Vagina (tissue), 2 donors: ENCODE measurements around the gene PTGDR. TPM values are rescaled to one million over a fixed set of nuclear protein-coding genes. Genes with fewer than 3 reads are reported as not detected.

ENCODE experiments used
- DNase-seq, 2 donors: peaks; one replicate each; pipeline ENCODE4 v3.0.0-alpha.2; 2017; ENCODE audit errors: extremely low spot score in 2 of 2
- H3K27ac ChIP-seq: fragments of 200-600 bp; sonication (generic); one replicate; pipeline ENCODE4 v1.5.1; 2019
- H3K27me3 ChIP-seq: fragments of 200-600 bp; sonication (generic); one replicate; pipeline ENCODE4 v1.5.1; 2019
- H3K36me3 ChIP-seq, 2 donors: fragments of 200-600 bp; sonication (generic); one replicate each; pipeline ENCODE4 v1.5.1; 2017 to 2019
- H3K4me1 ChIP-seq: fragments of 200-600 bp; sonication (generic); one replicate; pipeline ENCODE4 v1.5.1; 2019
- H3K4me3 ChIP-seq, 2 donors: fragments of 200-600 bp; sonication (generic); 1 replicate in 1 of 2; 2 replicates in 1 of 2; pipeline ENCODE4 v1.5.1; 2016 to 2019
- H3K9me3 ChIP-seq: fragments of 200-600 bp; sonication (generic); one replicate; pipeline ENCODE4 v1.5.1; 2019
- POLR2A ChIP-seq, 2 donors: fragments of 450-650 bp; IDR thresholded peaks; one replicate each; pipeline ENCODE4 v1.6.1; 2017; ENCODE audit warnings: antibody characterized with exemption in 2 of 2, mild to moderate bottlenecking in 2 of 2, moderate library complexity in 2 of 2
- POLR2AphosphoS5 ChIP-seq, 2 donors: sonication (generic); formaldehyde crosslinking; IDR thresholded peaks; one replicate each; pipeline ENCODE4 v1.9.0; 2017; ENCODE audit warnings: antibody characterized with exemption in 2 of 2, mild to moderate bottlenecking in 2 of 2, low read depth in 1 of 2; ENCODE audit not compliant: insufficient read depth in 1 of 2
- intact Hi-C: fragments of 100-400 bp; cut with DNase I; formaldehyde crosslinking; loops from one replicate; pipeline ENCODE4 v1.15.1; 2023
- total RNA-seq: library from RNA; depleted of rRNA; stranded (reverse); fragments of >200 nt; gene quantifications from one replicate; pipeline ENCODE4 v1.2.3, GENCODE V29; 2016
- TF ChIP-seq, protein P1 (sequence below), 3 experiments: fragments of 450-650 bp in 2 of 3; fragments of 200-600 bp in 1 of 3; sonication (generic) in 1 of 3; IDR thresholded peaks; one replicate each; pipeline ENCODE4 v1.5.1; 2017 to 2019; ENCODE audit warnings: antibody characterized with exemption in 3 of 3, mild to moderate bottlenecking in 2 of 3, moderate library complexity in 2 of 3

PTGDR gene
- total RNA-seq, 1 donor from 2014 or later: 1.2 TPM

DNA sequence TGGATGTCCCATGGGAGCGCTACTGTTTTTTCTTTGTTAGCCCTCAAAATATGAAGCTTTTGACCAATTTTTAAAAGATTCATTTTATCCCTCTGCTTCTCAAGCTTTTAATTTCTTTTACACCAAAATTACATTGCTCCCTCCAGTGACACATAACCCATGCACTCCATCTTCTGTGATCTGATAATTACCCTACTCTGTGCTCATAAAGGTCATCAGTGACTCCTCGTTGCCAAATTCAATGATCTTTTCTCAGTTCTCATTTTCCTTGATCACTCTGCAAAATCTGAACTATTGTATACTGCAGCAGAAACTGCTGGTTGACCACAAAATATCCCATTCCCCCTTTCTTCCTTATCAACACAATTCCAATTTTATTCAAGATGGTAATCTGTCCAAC is 8.7 kb upstream of the PTGDR start:
- TF ChIP-seq POLR2AphosphoS5 (IDR thresholded peaks at IDR 0.05; ENCODE audit: insufficient read depth in 1 of 2, low read depth in 1 of 2) (no peak), POLR2A (IDR thresholded peaks at IDR 0.05) (no peak)
- TF ChIP-seq, protein P1, sequence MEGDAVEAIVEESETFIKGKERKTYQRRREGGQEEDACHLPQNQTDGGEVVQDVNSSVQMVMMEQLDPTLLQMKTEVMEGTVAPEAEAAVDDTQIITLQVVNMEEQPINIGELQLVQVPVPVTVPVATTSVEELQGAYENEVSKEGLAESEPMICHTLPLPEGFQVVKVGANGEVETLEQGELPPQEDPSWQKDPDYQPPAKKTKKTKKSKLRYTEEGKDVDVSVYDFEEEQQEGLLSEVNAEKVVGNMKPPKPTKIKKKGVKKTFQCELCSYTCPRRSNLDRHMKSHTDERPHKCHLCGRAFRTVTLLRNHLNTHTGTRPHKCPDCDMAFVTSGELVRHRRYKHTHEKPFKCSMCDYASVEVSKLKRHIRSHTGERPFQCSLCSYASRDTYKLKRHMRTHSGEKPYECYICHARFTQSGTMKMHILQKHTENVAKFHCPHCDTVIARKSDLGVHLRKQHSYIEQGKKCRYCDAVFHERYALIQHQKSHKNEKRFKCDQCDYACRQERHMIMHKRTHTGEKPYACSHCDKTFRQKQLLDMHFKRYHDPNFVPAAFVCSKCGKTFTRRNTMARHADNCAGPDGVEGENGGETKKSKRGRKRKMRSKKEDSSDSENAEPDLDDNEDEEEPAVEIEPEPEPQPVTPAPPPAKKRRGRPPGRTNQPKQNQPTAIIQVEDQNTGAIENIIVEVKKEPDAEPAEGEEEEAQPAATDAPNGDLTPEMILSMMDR (IDR thresholded peaks at IDR 0.05): no peak
- Histone ChIP-seq H3K36me3 (no peaks in the 10 kb centered on the region), H3K4me3 (no peak overlapping the region), H3K4me1 (no peaks in the 10 kb centered on the region), H3K27ac (no peak overlapping the region), H3K27me3 (no peaks in the 10 kb centered on the region), H3K9me3 (no peaks in the 10 kb centered on the region)
- intact Hi-C loops: no loop called here
- no peak for DNase-seq

DNA sequence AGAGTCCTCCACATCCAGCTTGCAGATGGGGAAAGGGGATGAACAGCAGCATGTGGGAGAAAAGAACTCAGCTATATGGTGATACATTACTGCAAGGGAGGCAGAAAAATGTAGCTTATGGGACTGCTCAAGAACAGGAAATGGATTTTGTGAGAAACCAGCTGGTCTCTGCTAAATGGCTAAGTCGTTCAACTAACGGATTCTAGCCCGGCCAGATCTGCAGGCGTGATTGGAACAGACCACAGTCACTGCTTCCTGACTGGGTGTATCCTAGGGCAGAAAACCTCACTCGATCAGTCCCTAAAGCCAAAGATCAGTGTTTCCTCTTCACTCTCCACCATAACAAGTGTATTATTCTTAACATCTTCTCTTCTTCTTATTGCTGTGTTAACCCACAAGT is 8.1 kb upstream of the PTGDR start:
- TF ChIP-seq POLR2A (IDR thresholded peaks at IDR 0.05) (no peak), POLR2AphosphoS5 (IDR thresholded peaks at IDR 0.05; ENCODE audit: insufficient read depth in 1 of 2, low read depth in 1 of 2) (no peak)
- TF ChIP-seq, protein P1 (IDR thresholded peaks at IDR 0.05): no peak
- no peak for DNase-seq
- H3K36me3 ChIP-seq: no peaks in the 10 kb centered on the region
- H3K4me3 ChIP-seq: no peak overlapping the region
- H3K9me3 ChIP-seq: no peaks in the 10 kb centered on the region
- intact Hi-C loops: no loop called here
- no peaks in the 10 kb centered on the region for H3K4me1 ChIP-seq
- H3K27me3 ChIP-seq: no peaks in the 10 kb centered on the region
- H3K27ac ChIP-seq: no peak overlapping the region

DNA sequence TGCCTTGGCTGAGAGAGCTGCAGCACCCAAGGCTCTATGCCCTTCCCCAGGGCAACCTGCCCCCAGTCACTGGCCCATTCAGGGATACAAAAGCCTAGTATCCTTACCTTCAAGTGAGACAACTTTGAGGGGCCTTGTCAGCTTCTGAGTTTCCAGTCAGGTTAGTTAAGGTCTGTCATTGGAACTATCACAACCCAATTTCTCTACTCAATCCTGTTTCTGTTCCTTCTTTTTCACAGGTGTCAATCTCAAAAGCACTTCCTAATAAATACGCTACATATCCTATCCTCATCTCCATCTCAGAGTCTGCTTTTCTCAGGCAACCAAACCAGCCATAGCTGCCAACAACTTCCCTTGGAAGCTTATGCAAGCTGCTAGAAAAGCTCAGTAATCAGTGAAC is 4.9 kb upstream of the PTGDR start:
- H3K27ac ChIP-seq: no peak overlapping the region
- H3K4me1 ChIP-seq: peaks cover 18% of the 10 kb centered on the region
- no peak for TF ChIP-seq POLR2AphosphoS5 (IDR thresholded peaks at IDR 0.05; ENCODE audit: insufficient read depth in 1 of 2, low read depth in 1 of 2)
- TF ChIP-seq, protein P1 (IDR thresholded peaks at IDR 0.05): no peak
- TF ChIP-seq POLR2A (IDR thresholded peaks at IDR 0.05): no peak
- H3K9me3 ChIP-seq: no peaks in the 10 kb centered on the region
- no peaks in the 10 kb centered on the region for H3K36me3 ChIP-seq
- H3K27me3 ChIP-seq: no peaks in the 10 kb centered on the region
- intact Hi-C loops: no loop called here
- DNase-seq: no peak
- H3K4me3 ChIP-seq: no peak overlapping the region

DNA sequence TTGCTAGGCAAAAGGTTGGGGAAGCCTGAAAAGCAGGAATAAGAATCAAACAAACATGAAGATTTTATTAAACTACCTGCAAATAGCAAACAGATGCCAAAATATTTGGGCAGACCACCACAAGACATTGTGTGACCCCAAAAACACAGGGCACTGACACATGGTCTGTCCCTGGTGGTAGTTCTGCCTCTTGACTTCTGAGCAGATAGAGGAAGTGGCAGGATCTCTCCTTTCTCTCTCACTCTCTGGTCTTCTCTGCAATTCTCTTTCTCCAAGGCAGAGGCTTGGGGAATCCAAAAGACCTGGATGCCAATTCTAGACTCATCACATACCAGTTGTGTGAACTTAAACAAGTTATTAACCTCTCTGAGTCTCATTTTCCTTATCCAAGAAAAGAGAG is 4.3 kb upstream of the PTGDR start:
- no peaks in the 10 kb centered on the region for H3K36me3 ChIP-seq
- no peaks in the 10 kb centered on the region for H3K27me3 ChIP-seq
- intact Hi-C loops: no loop called here
- H3K4me1 ChIP-seq: peaks cover 24% of the 10 kb centered on the region
- no peak overlapping the region for H3K27ac ChIP-seq
- no peak for DNase-seq
- no peak for TF ChIP-seq POLR2AphosphoS5 (IDR thresholded peaks at IDR 0.05; ENCODE audit: insufficient read depth in 1 of 2, low read depth in 1 of 2)
- TF ChIP-seq POLR2A (IDR thresholded peaks at IDR 0.05): no peak
- TF ChIP-seq, protein P1 (IDR thresholded peaks at IDR 0.05): no peak
- no peaks in the 10 kb centered on the region for H3K9me3 ChIP-seq
- H3K4me3 ChIP-seq: no peak overlapping the region

DNA sequence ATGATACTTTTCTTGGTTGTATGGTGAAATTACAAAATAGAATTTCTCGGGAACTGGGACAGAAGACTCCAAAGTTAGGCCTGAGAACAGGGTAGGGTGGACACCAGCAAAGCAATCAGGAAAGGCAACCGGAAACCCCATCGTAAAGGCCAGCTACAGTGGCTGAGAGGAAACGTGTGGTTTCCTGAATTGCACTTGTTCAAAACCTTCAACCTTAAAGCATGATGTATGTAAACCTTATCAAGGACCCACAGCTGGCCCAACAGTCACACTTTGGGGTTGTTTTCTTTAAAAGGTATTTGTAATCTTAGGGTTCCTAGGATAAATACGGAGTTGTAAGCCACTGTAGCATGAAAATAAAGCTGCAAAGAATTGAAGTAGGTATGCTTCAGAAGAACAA is 2.2 kb upstream of the PTGDR start:
- Histone ChIP-seq H3K9me3 (no peaks in the 10 kb centered on the region), H3K4me3 (no peak overlapping the region), H3K27me3 (no peaks in the 10 kb centered on the region), H3K4me1 (peaks cover 37% of the 10 kb centered on the region), H3K27ac (no peak overlapping the region), H3K36me3 (no peaks in the 10 kb centered on the region)
- DNase-seq: no peak
- intact Hi-C loops: loop anchor here (5.0 kb wide), 1 partner anchor 198 kb away; the partner anchor contains the start of gene NID2
- TF ChIP-seq, protein P1 (IDR thresholded peaks at IDR 0.05): no peak
- TF ChIP-seq POLR2A (IDR thresholded peaks at IDR 0.05): no peak
